Left renal pelvis (tissue), 4 donors: ENCODE data around the gene COL3A1. TPM values are rescaled to one million over a fixed set of nuclear protein-coding genes. Genes with fewer than 3 reads are reported as not detected.

Experiments
- polyA plus RNA-seq, 4 donors: library from polyadenylated mRNA; unstranded; fragments of 120-200 nt; gene quantifications; one replicate each; pipeline ENCODE4 v1.2.1, GENCODE V29; 2013; ENCODE audit not compliant: insufficient read length in 4 of 4

COL3A1 gene
- polyA plus RNA-seq, 4 donors = 792 to 7,434 (median 1,664) TPM

Other genes starting within 250 kb of the COL3A1 start
- gene COL5A2, start 205.4 kb downstream of the COL3A1 start, polyA plus RNA-seq = 100 to 1,000 TPM; 112 to 428 (median 173) TPM